A549 (cell line): ENCODE data around the gene SYTL3.

ENCODE experiments used
- CTCF ChIP-seq: fragments of >200 bp; sonication (Bioruptor Twin); formaldehyde crosslinking; IDR thresholded peaks from 3 replicates; pipeline ENCODE4 v1.5.1; 2016
- EP300 ChIP-seq, 2 experiments: fragments of >200 bp; sonication (Bioruptor Twin); formaldehyde crosslinking; IDR thresholded peaks; 2 replicates in 1 of 2; 3 replicates in 1 of 2; pipeline ENCODE4 v1.6.1; 2016 to 2017
- POLR2A ChIP-seq: IDR thresholded peaks from 2 replicates; pipeline ENCODE4 v1.6.1; 2012; ENCODE audit warnings: mild to moderate bottlenecking, low read length
- RFX5 ChIP-seq: fragments of 450-650 bp; IDR thresholded peaks from 2 replicates; pipeline ENCODE4 v1.7.1; 2014; ENCODE audit warnings: antibody characterized with exemption, mild to moderate bottlenecking, moderate library complexity

- TF ChIP-seq CTCF (no peak), RFX5 (no peak), POLR2A (no peak), EP300 (IDR thresholded peaks at IDR 0.05) (no peak)
These were observed 159.3 kb downstream of the SYTL3 start for GRCh38 chr6:158808941-158809678.
